ENCODE measurements around the gene ARMH2. TPM values are rescaled to one million over a fixed set of nuclear protein-coding genes. Genes with fewer than 3 reads are reported as not detected.

ARMH2 gene
- total and polyA plus RNA-seq, 2 donors (not counting 3 experiments of a cell fraction or from before 2014, with no cell fraction given) = not detected

DNA sequence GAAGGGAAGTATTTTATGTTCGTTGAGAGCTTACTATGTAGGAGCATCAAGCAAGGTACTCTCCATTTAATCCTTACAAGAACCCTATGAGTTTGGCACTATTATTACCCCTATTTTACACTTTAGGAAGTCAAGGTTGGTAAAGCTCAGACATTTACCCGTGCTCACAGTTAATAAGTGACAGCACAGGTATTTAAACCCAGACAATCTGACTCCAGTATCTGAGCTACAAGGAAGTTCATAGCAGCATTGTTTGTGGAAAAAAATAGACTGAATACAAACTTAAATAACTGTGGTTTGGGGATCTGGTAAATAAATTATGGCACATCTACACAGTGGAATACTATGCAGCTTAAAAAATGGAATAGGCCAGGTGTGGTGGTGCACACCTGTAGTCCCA, 45.2 kb downstream of the ARMH2 start:
- H4K20me1 ChIP-seq (replicated peaks; ENCODE audit: control insufficient read depth, extremely low read depth, insufficient read depth, low read length) = no peaks in the 10 kb centered on the region
- H3K27me3 ChIP-seq (ENCODE audit: control insufficient read depth in 2 of 2, insufficient read depth in 2 of 2, low read length in 2 of 2) = peaks cover 0 to 2% of the 10 kb centered on the region in 2 experiments
- dilution Hi-C loops (cut with MboI; ENCODE audit: extremely low pct_ligation_motif_present, low sequenced_read_pairs) = no loop called here
- no TSS peak for BruUV-seq (replicated peaks)
- FAIRE-seq = no peak
- TF ChIP-seq CTCF (IDR thresholded peaks at IDR 0.05; ENCODE audit: extremely low read depth in 1 of 2, insufficient read depth in 1 of 2, low read depth in 1 of 2, low read length in 2 of 2) (no peak), POLR2AphosphoS5 (IDR thresholded peaks at IDR 0.05; ENCODE audit: insufficient read depth, low read depth, low read length) (no peak), MYC (IDR thresholded peaks at IDR 0.05; ENCODE audit: low read depth, low read length) (no peak), GATA2 (IDR thresholded peaks at IDR 0.05; ENCODE audit: insufficient read depth, insufficient read length, low read depth, low read length) (no peak), POLR2A (IDR thresholded peaks at IDR 0.05; ENCODE audit: low read depth, low read length) (no peak), FOS (IDR thresholded peaks at IDR 0.05; ENCODE audit: borderline replicate concordance, insufficient read depth, low read length) (no peak)
- intact Hi-C loops (cut with micrococcal nuclease) = no loop called here
- no peaks in the 10 kb centered on the region for H3K79me2 ChIP-seq (ENCODE audit: control insufficient read depth, insufficient read depth, low read length)
- DNase-seq (ENCODE audit: low read depth, low spot score) = no peak
- no peaks in the 10 kb centered on the region for H3K9me3 ChIP-seq (replicated peaks; ENCODE audit: control insufficient read depth, insufficient read depth, low read length)
- H3K4me1 ChIP-seq (ENCODE audit: control insufficient read depth, extremely low read depth, insufficient read depth, low read length) = no peaks in the 10 kb centered on the region
- no peaks in the 10 kb centered on the region for H3K36me3 ChIP-seq (ENCODE audit: control insufficient read depth in 2 of 2, extremely low read depth in 1 of 2, insufficient read depth in 2 of 2, low read length in 2 of 2)
- H3K4me3 ChIP-seq (replicated peaks in 1 of 3; ENCODE audit: insufficient read depth in 1 of 3, low read depth in 1 of 3, low read length in 3 of 3) = no peak overlapping the region
- no peaks in the 10 kb centered on the region for H3K9me1 ChIP-seq (replicated peaks; ENCODE audit: control insufficient read depth, extremely low read depth, insufficient read depth, low read length)
- H3K27ac ChIP-seq (ENCODE audit: insufficient read depth, low read depth, low read length) = no peak overlapping the region
- H3K9ac ChIP-seq (replicated peaks; ENCODE audit: extremely low read depth, insufficient read depth, low read length) = no peak overlapping the region
- H2AFZ ChIP-seq (ENCODE audit: low read depth, low read length) = no peak overlapping the region
- H3K4me2 ChIP-seq (ENCODE audit: insufficient read depth, low read length) = no peak overlapping the region
- CTCF ChIA-PET = interaction anchor here (0.8 kb wide), 1 partner anchor 172 kb away, joined by 3 read pairs; no protein-coding TSS in a partner anchor
- POLR2A ChIA-PET = no interaction called here
